SK-N-SH treated with all-trans-retinoic acid at 6 μM for 48 hours (cell line): ENCODE results near the gene NEK7.

ENCODE experiments used
- CSDC2 ChIP-seq: fragments of 250-450 bp; sonication (Bioruptor Pico); IDR thresholded peaks from 2 replicates; pipeline ENCODE4 v1.5.0; 2020; ENCODE audit warnings: mild to moderate bottlenecking, moderate library complexity
- CSRNP3 ChIP-seq: fragments of 250-450 bp; sonication (Bioruptor Pico); IDR thresholded peaks from 2 replicates; pipeline ENCODE4 v1.5.1; 2021; ENCODE audit warnings: mild to moderate bottlenecking, moderate library complexity
- RARB ChIP-seq: fragments of 250-450 bp; sonication (Bioruptor Pico); IDR thresholded peaks from 2 replicates; pipeline ENCODE4 v1.8.0; 2021; ENCODE audit warnings: mild to moderate bottlenecking, moderate library complexity
- TCF4 ChIP-seq: fragments of 250-450 bp; sonication (Bioruptor Pico); IDR thresholded peaks from 2 replicates; pipeline ENCODE4 v1.8.0; 2021; ENCODE audit warnings: mild to moderate bottlenecking, moderate library complexity, borderline replicate concordance

GRCh38 chr1:198161718-198162090, 4.9 kb downstream of the NEK7 start:
- no peak for TF ChIP-seq RARB (CRISPR knock-in tag)
- TF ChIP-seq CSDC2 (CRISPR knock-in tag) = no peak
- TF ChIP-seq TCF4 (CRISPR knock-in tag) = no peak
- TF ChIP-seq CSRNP3 = no peak
